ENCODE results near the gene SLC27A3.
A peak's percentile ranks its signal among the peaks of the same experiment; 100 is the strongest.

Gene SLC27A3

GRCh38 chr1:153804112-153804511, 28.9 kb downstream of the SLC27A3 start:
- TF ChIP-seq GATA1 (IDR thresholded peaks at IDR 0.05; ENCODE audit: low read depth, low read length) (no peak), POLR2A (IDR thresholded peaks at IDR 0.05; ENCODE audit: low read length) (no peak)
- DNase-seq = no peak

DNA sequence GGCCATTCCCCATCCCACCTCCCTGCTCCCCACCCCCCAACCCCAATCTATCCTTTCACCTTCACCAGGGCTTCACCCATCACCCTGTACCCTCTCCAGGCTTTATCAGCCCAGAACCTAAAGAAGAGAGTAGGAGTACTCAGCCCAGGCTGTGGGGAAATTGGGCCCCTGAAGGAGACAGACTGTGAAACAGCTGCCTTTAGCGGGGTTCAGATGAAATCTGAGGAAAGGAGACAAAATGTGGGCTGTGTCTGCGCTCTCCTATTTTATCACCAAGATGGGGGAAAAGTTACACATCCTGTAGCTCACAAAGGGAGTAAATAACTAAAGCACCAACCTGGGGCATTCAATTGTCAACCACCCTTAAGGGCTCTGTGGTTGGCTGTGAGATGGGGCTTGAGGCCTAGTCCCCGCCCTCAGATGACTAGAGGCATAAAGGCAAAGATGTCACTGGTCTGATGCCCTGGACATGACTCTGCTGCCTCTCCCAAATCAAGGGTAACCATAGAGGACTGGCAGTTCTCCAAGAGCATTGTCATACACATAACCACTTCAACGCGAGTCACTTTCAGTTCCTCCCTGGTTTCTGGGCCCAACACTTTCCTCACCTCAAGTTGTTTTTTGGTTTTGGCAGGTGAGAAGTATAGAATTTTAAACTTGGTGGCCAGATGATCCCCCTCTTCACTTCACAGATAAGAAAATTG, 30.0 kb downstream of the SLC27A3 start:
- no peak for TF ChIP-seq GATA1 (IDR thresholded peaks at IDR 0.05; ENCODE audit: low read depth, low read length)
- TF ChIP-seq POLR2A (IDR thresholded peaks at IDR 0.05; ENCODE audit: low read length) = peak; percentile 28
- DNase-seq = peak; percentile 91 to 95

DNA sequence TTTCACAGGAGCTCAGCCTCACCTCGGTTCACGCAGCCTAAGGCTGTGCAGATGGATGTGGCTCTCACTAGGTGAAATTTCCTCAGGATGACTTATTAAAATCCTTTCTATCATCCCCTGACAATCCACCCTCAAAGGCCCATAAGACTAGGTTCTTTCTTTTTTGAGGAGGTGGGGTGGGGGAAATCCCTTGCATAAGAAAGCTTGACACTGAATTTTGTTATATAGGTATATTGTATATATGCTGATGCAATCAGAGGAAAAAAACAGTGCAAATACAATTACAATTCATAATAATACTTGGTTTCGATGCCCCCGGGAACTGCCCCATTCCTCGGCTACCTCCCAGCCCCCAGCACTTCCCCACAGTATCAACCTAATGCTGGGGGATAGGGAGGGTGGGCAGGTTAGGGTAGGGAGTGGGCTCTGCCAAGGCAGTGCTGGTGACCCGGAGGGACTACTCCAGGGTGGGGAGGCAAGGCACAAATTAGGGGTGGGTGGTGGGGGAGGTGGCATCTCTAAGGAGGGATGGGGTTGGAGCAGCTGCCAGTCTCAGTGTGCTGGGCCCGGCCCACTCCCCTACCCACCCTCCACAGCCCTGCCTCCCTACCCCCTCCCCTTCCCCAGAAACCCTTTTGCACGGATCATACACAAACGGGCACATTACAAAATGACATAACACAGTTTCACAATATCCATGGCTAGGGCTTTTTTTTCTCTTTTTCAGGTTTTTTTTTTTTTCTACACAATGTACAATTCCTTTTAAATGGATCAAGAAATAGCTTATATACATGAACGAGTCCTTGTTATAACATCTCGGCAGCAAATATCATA, 30.9 kb downstream of the SLC27A3 start:
- peak in 1 of 2 experiments; percentile 58 for DNase-seq
- no peak for TF ChIP-seq GATA1 (IDR thresholded peaks at IDR 0.05; ENCODE audit: low read depth, low read length)
- no peak for TF ChIP-seq POLR2A (IDR thresholded peaks at IDR 0.05; ENCODE audit: low read length)

- DNase-seq = no peak
- TF ChIP-seq POLR2A (IDR thresholded peaks at IDR 0.05; ENCODE audit: low read length) (no peak), GATA1 (IDR thresholded peaks at IDR 0.05; ENCODE audit: low read depth, low read length) (no peak)
Measured at GRCh38 chr1:153816283-153816889, 41.2 kb downstream of the SLC27A3 start.

GRCh38 chr1:153818876-153819275, 43.7 kb downstream of the SLC27A3 start:
- DNase-seq = no peak
- TF ChIP-seq POLR2A (IDR thresholded peaks at IDR 0.05; ENCODE audit: low read length) (no peak), GATA1 (IDR thresholded peaks at IDR 0.05; ENCODE audit: low read depth, low read length) (no peak)

GRCh38 chr1:153827168-153827964, 52.2 kb downstream of the SLC27A3 start:
- no peak for DNase-seq
- TF ChIP-seq POLR2A (IDR thresholded peaks at IDR 0.05; ENCODE audit: low read length) = no peak
- TF ChIP-seq GATA1 (IDR thresholded peaks at IDR 0.05; ENCODE audit: low read depth, low read length) = no peak

All from erythroblast (primary cell).